ENCODE results near the gene DOP1A.

- TF ChIP-seq REST (IDR thresholded peaks at IDR 0.05; ENCODE audit: insufficient read depth in 1 of 2, low read depth in 2 of 2, low read length in 2 of 2) (no peak), POLR2AphosphoS5 (IDR thresholded peaks at IDR 0.05; ENCODE audit: low read depth, low read length) (no peak), SIN3A (IDR thresholded peaks at IDR 0.05; ENCODE audit: borderline replicate concordance, insufficient read depth, low read length) (no peak), FOXP2 (optimal IDR thresholded peaks at IDR 0.05; ENCODE audit: borderline replicate concordance, extremely low read depth, extremely low read length, insufficient read depth) (no peak)
Measured at GRCh38 chr6:83152913-83153312, 85.4 kb downstream of the DOP1A start.
